ENCODE results near the gene RAB26.
"Not testable (repeated sequence)": the region's sequence is repeated elsewhere in the genome, so short reads cannot be mapped to it uniquely, and the experiment has no call there.

Gene RAB26

GRCh38 chr16:2200313-2200712, 51.9 kb downstream of the RAB26 start:
- DNase-seq, result no peak

DNA sequence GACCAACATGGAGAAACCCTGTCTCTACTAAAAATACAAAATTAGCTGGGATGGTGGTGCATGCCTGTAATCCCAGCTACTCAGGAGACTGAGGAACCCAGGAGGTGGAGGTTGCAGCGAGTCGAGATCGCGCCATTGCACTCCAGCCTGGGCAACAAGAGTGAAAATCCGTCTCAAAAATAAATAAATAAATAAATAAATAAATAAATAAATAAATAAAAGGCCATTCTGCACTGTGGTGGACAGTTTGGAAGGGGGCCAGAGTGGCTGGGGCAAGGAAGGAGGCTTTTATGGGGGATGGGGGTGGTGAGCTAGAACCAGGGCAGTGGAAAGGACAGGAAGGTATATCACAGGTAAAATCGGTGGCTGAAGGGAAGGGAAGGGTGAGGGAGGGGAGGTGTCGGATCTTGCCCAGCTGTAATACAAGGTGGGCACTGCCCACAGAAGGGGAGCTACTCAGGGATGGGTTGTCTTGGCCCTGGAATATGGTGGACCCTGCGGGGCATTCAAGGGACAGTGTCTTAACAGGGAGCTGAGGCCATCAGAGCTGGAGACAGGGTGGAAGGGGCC, 54.8 kb downstream of the RAB26 start:
- not testable (repeated sequence) for DNase-seq
